Stimulated activated CD4-positive, alpha-beta T cell treated with anti-CD3 and anti-CD28 coated beads, TNF-alpha, amount 100 ng/mL, for 48 hours (primary cell): ENCODE results near the gene IKBKG.
"Not testable (repeated sequence)": the region's sequence is repeated elsewhere in the genome, so short reads cannot be mapped to it uniquely, and the experiment has no call there.

Experiments
- DNase-seq, 3 donors: peaks; one replicate each; pipeline ENCODE4 v3.0.0-alpha.2; 2020; ENCODE audit warnings: low read depth in 3 of 3

IKBKG gene

GRCh38 chrX:154558896-154559295, 11.5 kb downstream of the IKBKG start:
- DNase-seq: not testable (repeated sequence)

GRCh38 chrX:154560326-154560725, 12.9 kb downstream of the IKBKG start:
- not testable (repeated sequence) for DNase-seq

GRCh38 chrX:154562295-154562694, 14.9 kb downstream of the IKBKG start:
- not testable (repeated sequence) for DNase-seq

GRCh38 chrX:154570361-154570760, 22.9 kb downstream of the IKBKG start:
- not testable (repeated sequence) for DNase-seq

- DNase-seq: not testable (repeated sequence)
Observed at GRCh38 chrX:154573061-154573460, 25.6 kb downstream of the IKBKG start.

- DNase-seq: not testable (repeated sequence)
Observed at GRCh38 chrX:154575076-154575475, 27.7 kb downstream of the IKBKG start.

GRCh38 chrX:154582994-154583393, 35.6 kb downstream of the IKBKG start:
- DNase-seq: not testable (repeated sequence)

- not testable (repeated sequence) for DNase-seq
Observed at GRCh38 chrX:154584585-154585183, 37.3 kb downstream of the IKBKG start, which contains the start of gene CTAG1A. TSS of gene CTAG1A (plus strand) at chrX:154585133. CDS start at chrX:154585207, 74 bp downstream.

GRCh38 chrX:154590415-154590814, 43.0 kb downstream of the IKBKG start:
- DNase-seq: not testable (repeated sequence)

- DNase-seq: no peak
Observed at GRCh38 chrX:154592505-154592904, 45.1 kb downstream of the IKBKG start.

GRCh38 chrX:154593201-154593600, 45.8 kb downstream of the IKBKG start:
- no peak for DNase-seq

- no peak for DNase-seq
Observed at GRCh38 chrX:154594491-154594890, 47.1 kb downstream of the IKBKG start.

GRCh38 chrX:154595559-154596249, 48.3 kb downstream of the IKBKG start:
- no peak for DNase-seq

- DNase-seq: peak in 1 of 3 donors; percentile 2
Observed at GRCh38 chrX:154596290-154596929, 49.0 kb downstream of the IKBKG start.

GRCh38 chrX:154597221-154597620, 49.8 kb downstream of the IKBKG start:
- no peak for DNase-seq

GRCh38 chrX:154598656-154599055, 51.2 kb downstream of the IKBKG start:
- no peak for DNase-seq

GRCh38 chrX:154599531-154599930, 52.1 kb downstream of the IKBKG start:
- no peak for DNase-seq

- no peak for DNase-seq
Observed at GRCh38 chrX:154600759-154601374, 53.4 kb downstream of the IKBKG start.

GRCh38 chrX:154602226-154602625, 54.8 kb downstream of the IKBKG start:
- DNase-seq: no peak

- DNase-seq: no peak
Observed at GRCh38 chrX:154602766-154603437, 55.5 kb downstream of the IKBKG start.
